PC-9 (cell line): ENCODE data around the gene GRIN2A.

Experiments used
- CTCF ChIP-seq: fragments of 200-600 bp; sonication (generic); conservative IDR thresholded peaks from 2 replicates; pipeline ENCODE4 v1.6.1; 2017; ENCODE audit warnings: mixed run types, antibody characterized with exemption, mild to moderate bottlenecking, moderate library complexity
- EZH2 ChIP-seq: fragments of 200-600 bp; sonication (generic); IDR thresholded peaks from 2 replicates; pipeline ENCODE4 v1.8.0; 2017; ENCODE audit warnings: antibody characterized with exemption, low read depth

- no peak for TF ChIP-seq CTCF
- no peak for TF ChIP-seq EZH2
Measured at GRCh38 chr16:9996221-9996620, 186.0 kb downstream of the GRIN2A start.
